Caco-2 (cell line): ENCODE data around the gene LRRC2. TPM values are rescaled to one million over a fixed set of nuclear protein-coding genes. Genes with fewer than 3 reads are reported as not detected.

ENCODE experiments used
- BruUV-seq: library from RNA; stranded (reverse); fragments of 400-500 nt; replicated peaks from 2 replicates; lab custom pipeline; 2021; lab: Mats Ljungman, UMichigan
- CTCF ChIA-PET: fragments of 300-600 bp; sonication (Branson Sonifier 250); formaldehyde crosslinking; loops from one replicate; lab custom pipeline; 2022; ENCODE audit warnings: antibody characterized with exemption; lab: Charles Lee
- POLR2A ChIA-PET: fragments of 300-600 bp; sonication (Branson Sonifier 250); formaldehyde crosslinking; loops from one replicate; lab custom pipeline; 2022; ENCODE audit warnings: antibody characterized with exemption; lab: Charles Lee
- DNase-seq, 2 experiments: peaks; one replicate each; pipeline versions ENCODE4 v3.0.0 to v3.0.0-alpha.2; 2020 to 2022
- H3K27me3 ChIP-seq: replicated peaks from 2 replicates; pipeline ENCODE4 v1.6.0; 2011; ENCODE audit warnings: low read length; ENCODE audit not compliant: control insufficient read depth, insufficient read depth
- H3K36me3 ChIP-seq: 2 replicates; pipeline ENCODE4 v1.5.1; 2011; ENCODE audit warnings: low read length; ENCODE audit not compliant: control insufficient read depth, insufficient read depth
- H3K4me1 ChIP-seq: fragments of 250-450 bp; sonication (Bioruptor Pico); 2 replicates; pipeline ENCODE4 v1.5.1; 2020; ENCODE audit warnings: mild to moderate bottlenecking
- H3K4me3 ChIP-seq: 2 replicates; pipeline ENCODE4 v1.5.1; 2011; ENCODE audit warnings: low read depth, mild to moderate bottlenecking, control low read depth, low read length
- H3K9me3 ChIP-seq: fragments of 250-450 bp; sonication (Bioruptor Pico); 2 replicates; pipeline ENCODE4 v1.5.1; 2020; ENCODE audit warnings: mild to moderate bottlenecking, moderate library complexity
- H3K27ac Mint-ChIP-seq: one replicate; pipeline ENCODE4 v1.8.0; 2022; ENCODE audit warnings: mixed read lengths; ENCODE audit not compliant: unreplicated experiment
- H3K27me3 Mint-ChIP-seq: one replicate; pipeline ENCODE4 v1.8.0; 2022; ENCODE audit warnings: mixed read lengths; ENCODE audit not compliant: insufficient read depth, unreplicated experiment
- H3K36me3 Mint-ChIP-seq: one replicate; pipeline ENCODE4 v1.8.0; 2022; ENCODE audit warnings: mild to moderate bottlenecking, mixed read lengths; ENCODE audit not compliant: insufficient read depth, unreplicated experiment
- H3K4me1 Mint-ChIP-seq: one replicate; pipeline ENCODE4 v1.8.0; 2022; ENCODE audit warnings: low read depth, mixed read lengths; ENCODE audit not compliant: unreplicated experiment
- H3K4me3 Mint-ChIP-seq: one replicate; pipeline ENCODE4 v1.8.0; 2022; ENCODE audit warnings: mild to moderate bottlenecking, moderate library complexity, mixed read lengths; ENCODE audit not compliant: unreplicated experiment
- H3K9me3 Mint-ChIP-seq: one replicate; pipeline ENCODE4 v1.8.0; 2022; ENCODE audit warnings: mixed read lengths; ENCODE audit not compliant: unreplicated experiment
- intact Hi-C: fragments of 100-400 bp; cut with micrococcal nuclease; formaldehyde crosslinking; loops from one replicate; pipeline ENCODE4 v1.10.0; 2022; ENCODE audit not compliant: unreplicated experiment
- total RNA-seq: library from RNA; stranded (reverse); gene quantifications from 2 replicates; pipeline ENCODE4 v1.2.3, GENCODE V29; 2022
- TF ChIP-seq, protein P1 (sequence below), 2 experiments: fragments of 200-600 bp in 1 of 2; IDR thresholded peaks; 1 replicate in 1 of 2; 2 replicates in 1 of 2; pipeline versions ENCODE4 v1.5.1 to v1.8.0; 2011 to 2022; ENCODE audit warnings: antibody characterized with exemption in 1 of 2, control low read depth in 1 of 2, inconsistent platforms in 1 of 2, low read depth in 1 of 2, low read length in 1 of 2, mild to moderate bottlenecking in 1 of 2, moderate library complexity in 1 of 2; ENCODE audit not compliant: insufficient read depth in 1 of 2, severe bottlenecking in 1 of 2, unreplicated experiment in 1 of 2

Gene LRRC2
- total RNA-seq, 1 experiment from 2014 or later = 0.27 TPM

- H3K4me3 ChIP-seq = no peak overlapping the region
- peaks cover 7% of the 10 kb centered on the region for H3K36me3 Mint-ChIP-seq
- TF ChIP-seq, protein P1, sequence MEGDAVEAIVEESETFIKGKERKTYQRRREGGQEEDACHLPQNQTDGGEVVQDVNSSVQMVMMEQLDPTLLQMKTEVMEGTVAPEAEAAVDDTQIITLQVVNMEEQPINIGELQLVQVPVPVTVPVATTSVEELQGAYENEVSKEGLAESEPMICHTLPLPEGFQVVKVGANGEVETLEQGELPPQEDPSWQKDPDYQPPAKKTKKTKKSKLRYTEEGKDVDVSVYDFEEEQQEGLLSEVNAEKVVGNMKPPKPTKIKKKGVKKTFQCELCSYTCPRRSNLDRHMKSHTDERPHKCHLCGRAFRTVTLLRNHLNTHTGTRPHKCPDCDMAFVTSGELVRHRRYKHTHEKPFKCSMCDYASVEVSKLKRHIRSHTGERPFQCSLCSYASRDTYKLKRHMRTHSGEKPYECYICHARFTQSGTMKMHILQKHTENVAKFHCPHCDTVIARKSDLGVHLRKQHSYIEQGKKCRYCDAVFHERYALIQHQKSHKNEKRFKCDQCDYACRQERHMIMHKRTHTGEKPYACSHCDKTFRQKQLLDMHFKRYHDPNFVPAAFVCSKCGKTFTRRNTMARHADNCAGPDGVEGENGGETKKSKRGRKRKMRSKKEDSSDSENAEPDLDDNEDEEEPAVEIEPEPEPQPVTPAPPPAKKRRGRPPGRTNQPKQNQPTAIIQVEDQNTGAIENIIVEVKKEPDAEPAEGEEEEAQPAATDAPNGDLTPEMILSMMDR (IDR thresholded peaks at IDR 0.05; ENCODE audit: insufficient read depth in 1 of 2, low read depth in 1 of 2, low read length in 1 of 2, severe bottlenecking in 1 of 2, unreplicated experiment in 1 of 2) = no peak
- no peaks in the 10 kb centered on the region for H3K27me3 ChIP-seq
- no TSS peak for BruUV-seq
- no peaks in the 10 kb centered on the region for H3K36me3 ChIP-seq
- H3K4me1 ChIP-seq = peaks cover 32% of the 10 kb centered on the region
- H3K9me3 Mint-ChIP-seq = peaks cover 10% of the 10 kb centered on the region
- POLR2A ChIA-PET = interaction anchor here (1.5 kb wide), 2 partner anchors 13 to 28 kb away, joined by 9 to 12 read pairs; no protein-coding TSS in a partner anchor
- CTCF ChIA-PET = interaction anchor here (1.3 to 1.9 kb wide), 3 partner anchors 13 to 98 kb away, joined by 6 to 12 read pairs (median 8); no protein-coding TSS in a partner anchor
- peak overlapping the region; percentile 93 for H3K27ac Mint-ChIP-seq
- no peaks in the 10 kb centered on the region for H3K9me3 ChIP-seq
- DNase-seq = no peak
- H3K4me3 Mint-ChIP-seq = peak overlapping the region; percentile 37
- peaks cover 16% of the 10 kb centered on the region for H3K4me1 Mint-ChIP-seq
- H3K27me3 Mint-ChIP-seq = no peaks in the 10 kb centered on the region
- intact Hi-C loops = loop anchor here (1.0 to 10.0 kb wide), 3 partner anchors 12 to 108 kb away; partner anchors contain the start of gene ALS2CL
Observed at GRCh38 chr3:46586738-46587246, 20.7 kb upstream of the LRRC2 start.

DNA sequence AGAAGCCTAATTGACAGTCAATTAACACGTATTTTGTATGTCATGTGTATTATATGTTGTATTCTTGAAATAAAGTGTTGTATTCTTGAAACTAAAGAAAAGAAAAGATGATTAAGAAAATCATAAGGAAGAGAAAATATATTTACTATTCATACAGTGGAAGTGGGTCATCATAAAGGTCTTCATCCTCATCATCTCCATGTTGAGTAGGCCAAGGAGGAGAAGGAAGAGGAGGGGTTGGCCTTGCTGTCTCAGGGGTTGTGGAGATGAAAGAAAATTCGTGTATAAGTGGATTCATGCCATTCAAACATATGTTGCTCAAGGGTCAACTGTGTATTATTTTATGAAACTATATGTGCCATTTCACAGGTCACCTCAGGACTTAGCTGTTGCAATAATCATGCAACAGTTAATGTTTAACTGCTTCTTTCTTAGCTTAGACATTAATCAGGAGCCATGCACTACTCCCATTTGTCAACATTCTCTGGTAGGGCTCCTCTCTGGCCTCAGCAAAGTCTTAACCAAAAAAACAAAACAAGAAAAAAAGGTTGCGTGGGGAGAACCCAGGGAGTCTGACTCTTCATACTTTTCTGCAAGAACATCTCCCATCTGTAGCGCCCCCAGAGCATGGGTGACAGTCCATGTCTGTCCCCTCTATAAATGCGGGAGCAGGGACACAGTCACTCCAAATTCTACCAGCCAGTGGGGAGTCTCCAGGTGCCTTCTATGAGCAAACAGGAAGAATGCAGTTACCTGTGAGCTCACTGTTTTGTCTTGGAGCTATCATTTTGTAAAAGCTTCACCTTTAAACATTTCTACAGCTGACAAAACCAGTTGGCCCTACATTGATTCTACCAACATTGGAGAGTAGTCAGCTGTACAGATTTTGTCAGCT, 19.9 kb upstream of the LRRC2 start:
- H3K36me3 Mint-ChIP-seq = peaks cover 7% of the 10 kb centered on the region
- no peaks in the 10 kb centered on the region for H3K9me3 ChIP-seq
- CTCF ChIA-PET = interaction anchor here (1.3 to 1.9 kb wide), 3 partner anchors 12 to 97 kb away, joined by 6 to 12 read pairs (median 8); no protein-coding TSS in a partner anchor

More for the DNA sequence above, 19.9 kb upstream of the LRRC2 start:
- peak overlapping the region; percentile 37 for H3K4me3 Mint-ChIP-seq
- DNase-seq = peak; percentile 44 to 74
- peaks cover 16% of the 10 kb centered on the region for H3K4me1 Mint-ChIP-seq
- TF ChIP-seq, protein P1 (IDR thresholded peaks at IDR 0.05; ENCODE audit: insufficient read depth in 1 of 2, low read depth in 1 of 2, low read length in 1 of 2, severe bottlenecking in 1 of 2, unreplicated experiment in 1 of 2) = no peak
- Histone ChIP-seq H3K36me3 (no peaks in the 10 kb centered on the region), H3K4me3 (no peak overlapping the region), H3K4me1 (peaks cover 32% of the 10 kb centered on the region), H3K27me3 (no peaks in the 10 kb centered on the region)
- peaks cover 10% of the 10 kb centered on the region for H3K9me3 Mint-ChIP-seq
- POLR2A ChIA-PET = interaction anchor here (1.5 kb wide), 2 partner anchors 12 to 28 kb away, joined by 9 to 12 read pairs; no protein-coding TSS in a partner anchor
- no peaks in the 10 kb centered on the region for H3K27me3 Mint-ChIP-seq
- intact Hi-C loops = loop anchor here (1.0 to 10.0 kb wide), 3 partner anchors 12 to 109 kb away; partner anchors contain the start of gene ALS2CL
- no TSS peak for BruUV-seq
- H3K27ac Mint-ChIP-seq = peak overlapping the region; percentile 93
